ENCODE measurements around the gene OXER1.

- TF ChIP-seq ATF3 (IDR thresholded peaks at IDR 0.05) (no peak), CTCF (IDR thresholded peaks at IDR 0.05; ENCODE audit: low read depth, low read length, missing input control) (no peak), SP1 (IDR thresholded peaks at IDR 0.05) (no peak)
Measured at GRCh38 chr2:42791606-42792005, 27.7 kb upstream of the OXER1 start.

All from liver (tissue), 3 donors.